D721Med (cell line): ENCODE data around the gene KIFC3.

Experiments used
- DNase-seq: peaks from one replicate; pipeline ENCODE4 v3.0.0; 2011; ENCODE audit warnings: low spot score; ENCODE audit not compliant: insufficient read length
- FAIRE-seq: peaks from 2 replicates; lab custom pipeline; 2011; peaks lifted over from hg19 to GRCh38; lab: Jason Lieb, UNC
- TF ChIP-seq, protein P1 (sequence below): IDR thresholded peaks from 2 replicates; pipeline ENCODE4 v1.5.1; 2012; ENCODE audit warnings: mild to moderate bottlenecking, control low read depth; ENCODE audit not compliant: insufficient read depth; ENCODE audit errors: missing control alignments

KIFC3 gene

DNA sequence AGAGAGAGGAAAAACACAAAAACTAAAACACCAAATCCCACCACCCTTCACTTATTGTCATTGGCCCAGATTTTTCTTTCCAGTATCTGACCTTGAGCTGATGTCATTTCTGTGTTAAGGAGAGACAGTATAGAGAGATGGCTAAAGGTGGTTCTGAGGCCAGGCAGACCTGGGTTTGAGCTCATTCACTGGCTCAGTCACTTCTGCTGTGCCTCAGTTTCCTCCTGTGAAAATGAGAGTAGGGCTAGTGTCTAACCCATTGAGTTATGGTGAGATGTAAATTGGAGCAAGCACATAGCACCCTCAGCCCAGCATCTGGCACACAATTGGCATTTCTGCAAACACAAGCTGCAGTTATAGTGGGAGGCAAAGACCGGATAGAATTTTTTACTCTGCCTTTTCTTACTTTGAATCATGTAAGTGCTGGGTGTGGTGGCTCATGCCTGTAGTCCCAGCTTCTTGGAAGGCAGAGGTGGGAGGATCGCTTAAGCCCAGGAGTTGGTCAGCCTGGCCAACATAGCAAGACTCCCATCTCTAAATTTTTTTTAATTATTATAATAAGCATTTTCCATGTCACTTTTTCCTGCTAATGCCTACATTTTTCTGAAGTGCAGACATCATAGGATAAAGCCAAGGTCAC, 6.4 kb upstream of the KIFC3 start:
- no peak for DNase-seq
- TF ChIP-seq, protein P1, sequence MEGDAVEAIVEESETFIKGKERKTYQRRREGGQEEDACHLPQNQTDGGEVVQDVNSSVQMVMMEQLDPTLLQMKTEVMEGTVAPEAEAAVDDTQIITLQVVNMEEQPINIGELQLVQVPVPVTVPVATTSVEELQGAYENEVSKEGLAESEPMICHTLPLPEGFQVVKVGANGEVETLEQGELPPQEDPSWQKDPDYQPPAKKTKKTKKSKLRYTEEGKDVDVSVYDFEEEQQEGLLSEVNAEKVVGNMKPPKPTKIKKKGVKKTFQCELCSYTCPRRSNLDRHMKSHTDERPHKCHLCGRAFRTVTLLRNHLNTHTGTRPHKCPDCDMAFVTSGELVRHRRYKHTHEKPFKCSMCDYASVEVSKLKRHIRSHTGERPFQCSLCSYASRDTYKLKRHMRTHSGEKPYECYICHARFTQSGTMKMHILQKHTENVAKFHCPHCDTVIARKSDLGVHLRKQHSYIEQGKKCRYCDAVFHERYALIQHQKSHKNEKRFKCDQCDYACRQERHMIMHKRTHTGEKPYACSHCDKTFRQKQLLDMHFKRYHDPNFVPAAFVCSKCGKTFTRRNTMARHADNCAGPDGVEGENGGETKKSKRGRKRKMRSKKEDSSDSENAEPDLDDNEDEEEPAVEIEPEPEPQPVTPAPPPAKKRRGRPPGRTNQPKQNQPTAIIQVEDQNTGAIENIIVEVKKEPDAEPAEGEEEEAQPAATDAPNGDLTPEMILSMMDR, result no peak
- no peak for FAIRE-seq

DNA sequence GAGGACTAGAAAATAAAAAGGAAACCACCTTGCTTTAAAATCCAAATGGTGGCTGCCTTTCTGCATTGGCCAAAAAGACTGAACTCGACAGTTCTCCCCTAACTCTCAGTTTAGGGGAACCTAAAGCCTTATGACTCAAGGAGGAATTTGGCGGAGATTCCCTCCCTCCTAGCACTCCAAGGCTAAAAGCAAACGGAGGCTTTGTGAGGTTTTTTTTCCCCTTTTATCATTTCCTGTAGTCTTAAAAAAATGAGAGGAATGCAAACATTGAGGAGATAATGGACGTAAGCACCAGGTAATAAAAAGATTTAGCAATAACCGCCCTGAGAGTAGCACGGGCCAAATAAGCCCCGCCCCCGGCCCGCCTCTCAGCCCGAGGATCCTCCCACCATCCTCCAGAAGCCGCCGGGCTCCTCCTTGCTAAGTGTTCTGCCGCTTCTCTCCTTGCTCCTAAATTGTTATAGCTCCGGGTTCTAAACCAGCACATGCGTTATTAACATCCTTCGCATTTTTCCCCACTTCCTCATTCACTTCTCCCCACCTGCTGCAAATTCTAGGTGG, 5.8 kb upstream of the KIFC3 start:
- no peak for FAIRE-seq
- DNase-seq, result no peak
- TF ChIP-seq, protein P1, result no peak

DNA sequence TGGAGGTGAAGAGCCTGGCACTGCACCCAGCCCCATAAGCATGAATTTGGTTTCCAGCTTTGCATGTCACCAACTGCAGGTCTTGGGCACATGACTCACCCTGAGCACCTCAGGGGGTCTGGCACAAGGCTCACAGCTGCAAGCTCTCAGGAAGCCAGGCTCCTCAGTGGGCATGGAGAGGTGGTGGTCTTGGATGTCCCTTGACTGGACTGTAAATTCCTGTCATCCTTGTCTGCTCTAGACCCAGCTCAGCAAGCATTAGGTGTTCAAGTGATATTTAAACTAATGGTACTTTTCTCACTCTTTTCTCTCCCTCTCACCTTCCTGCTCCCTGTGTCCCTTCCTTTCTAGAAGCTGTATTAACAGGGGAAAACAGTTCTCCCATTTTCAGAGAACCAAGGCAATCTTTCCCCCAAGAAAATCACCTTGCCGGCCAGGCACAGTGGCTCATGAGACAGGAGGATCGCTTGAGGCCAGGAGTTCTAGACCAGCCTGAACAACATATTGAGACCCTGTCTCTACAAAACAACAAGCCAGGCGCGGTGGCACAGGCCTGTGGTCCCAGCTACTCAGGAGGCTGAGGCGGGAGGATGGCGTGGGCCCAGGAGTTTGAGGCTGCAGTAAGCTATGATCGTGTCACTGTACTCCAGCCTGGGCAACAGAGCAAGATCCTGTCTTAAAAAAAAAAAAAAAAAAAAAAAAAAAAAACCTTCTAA, 5.1 kb upstream of the KIFC3 start:
- DNase-seq, result no peak
- FAIRE-seq, result no peak
- TF ChIP-seq, protein P1, result no peak

DNA sequence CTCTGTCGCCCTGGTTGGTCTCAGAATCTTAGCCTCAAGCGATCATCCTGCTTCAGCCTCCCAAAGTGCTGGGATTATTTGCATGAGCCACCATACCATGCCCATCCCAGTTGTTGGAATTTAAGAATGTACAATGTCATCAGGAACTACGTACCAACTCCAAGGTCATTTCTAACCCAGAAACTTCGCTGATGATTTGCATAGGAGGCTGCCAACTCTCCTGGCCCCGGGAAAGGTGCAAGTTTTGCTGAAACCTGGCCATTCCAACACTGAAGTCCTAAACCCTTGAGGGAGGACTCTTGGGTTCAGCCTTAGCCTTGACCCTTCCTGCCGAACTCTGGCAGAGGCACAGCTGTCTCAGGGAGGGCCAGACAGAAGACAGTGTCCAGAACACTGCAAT, 2.9 kb upstream of the KIFC3 start:
- no peak for FAIRE-seq

DNA sequence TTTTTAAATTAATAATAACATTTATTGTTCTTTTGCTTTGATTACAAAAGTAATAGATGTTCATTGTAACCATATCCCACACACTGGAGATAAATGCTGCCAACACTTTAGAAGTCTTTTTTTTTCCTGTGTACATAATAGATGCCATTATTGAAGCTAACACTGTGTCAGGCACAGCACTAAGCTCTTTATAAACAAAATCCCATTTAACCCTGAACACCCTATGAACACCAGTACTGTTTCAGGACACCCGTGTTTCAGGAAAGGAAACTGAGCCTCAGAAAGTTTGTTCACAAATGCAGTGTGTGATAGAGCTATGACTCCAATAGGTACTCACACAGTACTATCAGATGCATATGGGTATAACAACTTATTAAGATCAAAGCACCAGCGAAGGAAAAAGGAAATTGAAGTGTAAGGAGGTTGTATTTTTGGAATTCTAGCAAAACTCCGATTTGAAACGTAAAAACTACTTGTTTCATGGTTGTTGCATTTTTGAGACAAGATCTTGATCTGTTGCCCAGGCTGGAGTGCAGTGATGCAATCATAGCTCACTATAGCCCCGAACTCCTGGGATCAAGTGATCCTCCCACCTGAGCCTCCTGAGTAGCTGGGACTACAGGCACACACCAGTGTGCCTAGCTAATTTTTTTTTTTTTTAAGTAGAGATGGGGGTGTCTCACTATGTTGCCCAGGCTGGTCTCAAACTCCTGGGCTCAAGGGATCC, 2.0 kb upstream of the KIFC3 start:
- no peak for DNase-seq
- TF ChIP-seq, protein P1, result no peak
- no peak for FAIRE-seq

More for the DNA sequence above, 2.9 kb upstream of the KIFC3 start:
- TF ChIP-seq, protein P1, result no peak
- DNase-seq, result no peak

DNA sequence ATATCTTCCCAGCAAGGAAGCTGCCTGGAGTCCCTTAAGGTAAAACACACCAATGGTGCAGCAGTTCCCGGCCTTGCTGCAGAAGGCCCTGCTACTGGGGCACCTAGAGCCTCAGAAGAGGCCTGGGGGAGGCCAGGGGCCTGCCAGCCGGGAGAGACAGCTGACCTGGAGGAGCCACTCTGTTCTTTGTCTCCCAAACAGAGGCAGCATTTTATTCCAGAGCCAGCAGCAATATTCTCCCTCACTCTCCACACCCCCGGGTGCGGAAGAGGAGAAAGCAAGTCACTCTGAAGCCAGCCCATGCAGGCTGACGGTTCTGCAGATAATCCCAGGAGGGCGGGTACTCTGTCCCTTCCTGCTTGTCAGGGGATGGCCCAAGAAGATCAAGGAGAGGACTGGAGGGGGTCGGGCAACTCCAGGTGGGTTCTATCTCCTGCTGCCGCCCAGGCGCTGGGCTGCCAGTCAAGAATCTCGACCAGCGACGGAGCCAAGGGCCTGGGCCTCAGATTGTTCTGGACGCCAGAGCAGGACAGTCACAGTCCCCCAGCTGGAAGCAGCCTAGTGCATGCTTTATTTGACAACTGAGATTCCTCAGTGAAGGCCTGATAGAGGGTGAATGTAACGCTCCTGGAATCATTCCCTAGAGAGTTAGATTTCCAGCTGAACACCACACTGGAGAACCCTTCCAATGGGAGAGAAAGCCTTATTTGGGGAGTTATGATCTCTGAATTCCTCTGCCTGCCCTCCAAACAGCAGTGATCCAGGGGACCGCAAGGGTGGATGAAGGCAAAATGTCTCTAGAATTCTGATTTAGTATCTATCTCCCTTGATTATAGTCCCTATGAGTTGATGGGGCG, 1.1 kb upstream of the KIFC3 start:
- DNase-seq (no peak), FAIRE-seq (no peak)
- TF ChIP-seq, protein P1, result no peak
